GM18526 (cell line): ENCODE results near the gene SH3PXD2A.

Experiments used
- POLR2A ChIP-seq: IDR thresholded peaks from 3 replicates; pipeline ENCODE4 v1.6.1; 2011; ENCODE audit not compliant: insufficient read length; ENCODE audit errors: extremely low read depth

SH3PXD2A gene

GRCh38 chr10:103812432-103812831, 42.9 kb downstream of the SH3PXD2A start:
- TF ChIP-seq POLR2A: no peak

- no peak for TF ChIP-seq POLR2A
These were observed 43.4 kb downstream of the SH3PXD2A start for GRCh38 chr10:103812004-103812403.

- no peak for TF ChIP-seq POLR2A
These were observed 43.9 kb downstream of the SH3PXD2A start for GRCh38 chr10:103811463-103811862.

- no peak for TF ChIP-seq POLR2A
These were observed 46.6 kb downstream of the SH3PXD2A start for GRCh38 chr10:103808780-103809179.

- no peak for TF ChIP-seq POLR2A
These were observed 47.4 kb downstream of the SH3PXD2A start for GRCh38 chr10:103807996-103808395.

GRCh38 chr10:103806395-103807187, 48.8 kb downstream of the SH3PXD2A start:
- no peak for TF ChIP-seq POLR2A

- TF ChIP-seq POLR2A: no peak
These were observed 49.6 kb downstream of the SH3PXD2A start for GRCh38 chr10:103805781-103806180.

- no peak for TF ChIP-seq POLR2A
These were observed 50.5 kb downstream of the SH3PXD2A start for GRCh38 chr10:103804871-103805270.

GRCh38 chr10:103803941-103804340, 51.4 kb downstream of the SH3PXD2A start:
- no peak for TF ChIP-seq POLR2A

GRCh38 chr10:103802637-103803353, 52.6 kb downstream of the SH3PXD2A start:
- no peak for TF ChIP-seq POLR2A

- TF ChIP-seq POLR2A: no peak
These were observed 53.3 kb downstream of the SH3PXD2A start for GRCh38 chr10:103802081-103802480.

- TF ChIP-seq POLR2A: no peak
These were observed 54.4 kb downstream of the SH3PXD2A start for GRCh38 chr10:103800789-103801540.

GRCh38 chr10:103800089-103800488, 55.3 kb downstream of the SH3PXD2A start:
- TF ChIP-seq POLR2A: no peak

GRCh38 chr10:103799341-103799740, 56.0 kb downstream of the SH3PXD2A start:
- TF ChIP-seq POLR2A: no peak

GRCh38 chr10:103798511-103798910, 56.9 kb downstream of the SH3PXD2A start:
- TF ChIP-seq POLR2A: no peak

- TF ChIP-seq POLR2A: no peak
These were observed 57.5 kb downstream of the SH3PXD2A start for GRCh38 chr10:103797857-103798256.
